GM10266 (cell line): ENCODE measurements around the gene RAB30.

Experiments used
- DNase-seq: peaks from one replicate; pipeline ENCODE4 v3.0.0; 2012; ENCODE audit errors: extremely low spot score
- TF ChIP-seq, protein P1 (sequence below): IDR thresholded peaks from 2 replicates; pipeline ENCODE4 v1.5.1; 2012; ENCODE audit warnings: mild to moderate bottlenecking, low read depth; ENCODE audit not compliant: control insufficient read depth, insufficient read depth; ENCODE audit errors: missing control alignments

RAB30 gene

DNA sequence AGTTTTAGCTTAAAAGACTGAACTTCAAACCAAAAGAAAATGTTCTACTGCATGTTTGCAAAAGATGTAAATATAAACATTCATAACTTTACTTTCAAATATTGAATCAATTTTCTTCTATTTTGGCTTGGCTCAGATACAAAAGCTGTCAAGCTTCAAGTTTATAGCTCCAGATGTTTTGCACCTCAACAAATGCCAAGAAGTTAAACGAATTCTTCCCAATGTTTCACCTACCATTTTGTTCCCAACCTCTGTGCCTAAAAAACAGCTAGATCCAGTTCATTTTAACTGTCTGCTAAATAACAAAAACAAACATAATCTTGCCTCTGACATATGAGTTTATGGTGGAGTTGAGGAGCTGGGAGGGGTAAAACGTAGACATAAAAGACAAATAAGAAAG is 76.5 kb downstream of the RAB30 start:
- DNase-seq: no peak
- TF ChIP-seq, protein P1, sequence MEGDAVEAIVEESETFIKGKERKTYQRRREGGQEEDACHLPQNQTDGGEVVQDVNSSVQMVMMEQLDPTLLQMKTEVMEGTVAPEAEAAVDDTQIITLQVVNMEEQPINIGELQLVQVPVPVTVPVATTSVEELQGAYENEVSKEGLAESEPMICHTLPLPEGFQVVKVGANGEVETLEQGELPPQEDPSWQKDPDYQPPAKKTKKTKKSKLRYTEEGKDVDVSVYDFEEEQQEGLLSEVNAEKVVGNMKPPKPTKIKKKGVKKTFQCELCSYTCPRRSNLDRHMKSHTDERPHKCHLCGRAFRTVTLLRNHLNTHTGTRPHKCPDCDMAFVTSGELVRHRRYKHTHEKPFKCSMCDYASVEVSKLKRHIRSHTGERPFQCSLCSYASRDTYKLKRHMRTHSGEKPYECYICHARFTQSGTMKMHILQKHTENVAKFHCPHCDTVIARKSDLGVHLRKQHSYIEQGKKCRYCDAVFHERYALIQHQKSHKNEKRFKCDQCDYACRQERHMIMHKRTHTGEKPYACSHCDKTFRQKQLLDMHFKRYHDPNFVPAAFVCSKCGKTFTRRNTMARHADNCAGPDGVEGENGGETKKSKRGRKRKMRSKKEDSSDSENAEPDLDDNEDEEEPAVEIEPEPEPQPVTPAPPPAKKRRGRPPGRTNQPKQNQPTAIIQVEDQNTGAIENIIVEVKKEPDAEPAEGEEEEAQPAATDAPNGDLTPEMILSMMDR: no peak

DNA sequence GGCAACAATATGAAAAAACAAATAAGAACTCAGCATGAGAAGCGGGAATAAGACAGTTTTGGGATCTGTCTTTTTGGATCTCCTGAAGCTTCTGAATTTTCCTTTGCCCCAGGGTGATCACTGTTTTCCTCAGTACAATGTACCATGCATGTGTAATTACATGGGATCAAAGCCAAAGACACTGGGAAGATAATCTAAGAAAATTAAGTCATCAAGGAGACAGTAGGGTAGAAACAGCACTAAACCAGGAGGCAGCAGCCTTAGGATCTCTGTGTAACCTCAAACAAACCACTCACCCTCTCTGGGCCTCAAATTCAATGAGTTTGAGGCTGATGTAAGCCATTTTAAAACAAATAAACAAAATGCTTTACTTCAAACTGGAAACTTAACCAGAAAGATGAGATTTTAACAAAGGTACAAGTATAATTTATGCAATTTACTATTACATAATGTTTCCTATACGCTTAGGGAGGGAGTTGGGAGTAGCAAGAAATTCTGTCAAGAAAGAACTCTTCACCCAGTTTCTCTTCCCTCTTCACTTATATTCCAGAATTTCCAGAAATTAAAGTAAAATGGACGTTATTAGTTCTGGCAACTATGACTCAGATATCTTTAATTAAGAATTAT is 77.0 kb downstream of the RAB30 start:
- no peak for DNase-seq
- TF ChIP-seq, protein P1: no peak

DNA sequence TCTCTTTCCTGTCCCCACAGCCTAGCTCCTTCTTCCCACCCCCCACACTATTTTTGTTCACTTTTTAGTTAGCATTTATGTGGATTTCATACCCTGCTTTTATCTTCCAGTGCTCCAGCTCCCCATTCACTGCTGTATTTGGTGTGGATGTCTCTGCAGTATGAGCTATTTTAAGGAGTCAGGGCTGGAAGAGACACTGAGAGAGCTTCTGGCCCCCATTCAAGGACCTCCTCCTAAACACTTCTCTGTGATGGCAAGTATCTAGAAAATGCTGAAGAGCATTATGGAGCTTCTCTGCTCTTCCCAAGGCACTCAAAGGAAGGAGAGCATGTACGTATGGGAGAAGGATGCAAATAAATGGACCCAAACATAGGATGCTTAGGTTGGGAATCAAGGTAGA is 79.5 kb downstream of the RAB30 start:
- TF ChIP-seq, protein P1: no peak
- no peak for DNase-seq

DNA sequence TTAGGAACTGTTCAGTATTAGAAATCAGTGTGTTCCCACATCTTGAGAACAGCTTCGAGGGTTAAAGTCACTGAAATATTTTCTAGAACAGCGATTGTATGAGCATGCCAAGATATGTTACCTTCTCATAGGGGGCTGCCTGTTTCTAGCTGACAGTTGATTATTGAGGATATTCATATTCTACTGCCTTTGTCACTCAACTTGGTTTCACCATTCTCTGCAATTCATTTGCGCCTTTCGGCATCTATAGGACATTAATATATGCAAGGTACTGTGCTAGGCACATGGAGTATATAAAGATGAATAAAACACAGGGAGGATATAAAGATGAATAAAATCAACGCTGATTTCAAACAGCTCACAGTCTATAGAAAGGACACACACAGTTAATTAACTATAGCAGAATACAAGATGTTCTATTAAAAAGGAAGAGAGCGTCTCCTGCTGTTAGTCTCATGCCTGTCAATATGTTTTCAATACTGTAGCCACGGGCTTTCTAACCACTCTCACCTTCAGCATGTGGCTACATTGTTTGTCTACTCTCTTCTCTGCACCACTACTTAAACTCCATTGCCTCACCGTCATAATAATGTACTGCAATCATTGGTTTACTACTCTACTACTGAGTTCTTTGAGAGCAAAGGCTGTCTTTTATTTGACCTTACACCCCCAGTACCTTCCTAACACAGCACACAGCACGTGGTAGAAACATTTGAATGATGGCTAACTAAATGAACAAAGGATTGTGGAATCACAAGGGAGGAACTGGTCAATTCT is 81.9 kb downstream of the RAB30 start:
- DNase-seq: no peak

DNA sequence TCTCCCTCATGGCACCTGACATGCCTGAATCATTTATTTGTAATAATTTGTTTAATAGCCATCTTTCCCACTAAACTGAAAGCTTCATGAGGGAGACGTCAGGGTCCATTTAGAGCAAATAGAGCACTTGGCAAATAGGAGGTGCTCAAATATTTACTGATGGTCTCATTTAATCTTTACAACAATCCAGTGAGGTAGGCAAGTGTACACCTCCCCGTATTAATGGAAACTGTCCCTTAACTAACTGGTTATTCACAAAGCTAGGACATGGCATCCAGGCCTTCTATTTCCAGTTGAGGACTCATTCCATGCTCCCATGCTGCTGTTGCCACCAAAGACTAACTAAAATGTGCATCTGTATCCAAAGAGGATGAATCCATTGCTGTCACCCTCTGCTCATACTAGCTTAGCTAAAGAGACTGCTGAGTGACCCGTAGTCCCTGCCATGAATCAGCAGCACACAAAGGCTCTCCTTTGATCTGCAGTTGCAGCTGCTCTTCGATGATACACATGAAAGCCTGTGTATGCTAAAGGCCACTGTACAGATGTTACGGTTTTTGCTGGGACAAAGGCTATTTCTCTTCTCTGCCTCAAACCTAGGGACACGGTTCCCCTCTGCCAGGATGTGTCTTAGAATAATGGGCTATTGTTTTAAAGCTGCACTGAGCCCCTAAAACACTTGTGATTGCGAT is 82.6 kb downstream of the RAB30 start:
- TF ChIP-seq, protein P1: no peak

More for the DNA sequence above, 81.9 kb downstream of the RAB30 start:
- TF ChIP-seq, protein P1: no peak

DNA sequence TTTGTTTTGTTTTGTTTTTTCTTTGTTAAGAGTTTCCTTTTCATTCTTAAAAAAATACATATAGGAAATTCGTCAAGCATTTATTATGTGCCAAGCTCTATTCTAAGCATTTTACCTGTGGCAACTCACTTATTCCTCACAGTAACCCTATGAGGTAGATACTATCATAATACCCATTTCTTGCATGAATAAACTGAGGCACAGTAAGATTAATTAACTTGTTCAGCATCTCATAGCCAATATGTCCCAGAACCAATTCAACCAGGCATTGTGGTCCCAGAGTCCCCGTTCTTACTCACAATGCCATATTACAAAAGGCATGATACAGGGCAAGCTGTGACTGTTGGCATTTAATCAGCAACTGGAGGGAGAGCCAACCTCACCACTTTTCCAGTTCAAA is 83.7 kb downstream of the RAB30 start:
- TF ChIP-seq, protein P1: no peak
- DNase-seq: no peak

More for the DNA sequence above, 82.6 kb downstream of the RAB30 start:
- DNase-seq: no peak
